GM21723 (cell line): ENCODE measurements around the gene EEF1AKMT2.
"Not testable (repeated sequence)": the region's sequence is repeated elsewhere in the genome, so short reads cannot be mapped to it uniquely, and the experiment has no call there.

ENCODE experiments used
- ATAC-seq: cut with Tn5 transposase; IDR thresholded peaks from one replicate; pipeline ENCODE4 v1.9.1; 2021; ENCODE audit warnings: mild to moderate bottlenecking, moderate library complexity; ENCODE audit not compliant: unreplicated experiment

Gene EEF1AKMT2

DNA sequence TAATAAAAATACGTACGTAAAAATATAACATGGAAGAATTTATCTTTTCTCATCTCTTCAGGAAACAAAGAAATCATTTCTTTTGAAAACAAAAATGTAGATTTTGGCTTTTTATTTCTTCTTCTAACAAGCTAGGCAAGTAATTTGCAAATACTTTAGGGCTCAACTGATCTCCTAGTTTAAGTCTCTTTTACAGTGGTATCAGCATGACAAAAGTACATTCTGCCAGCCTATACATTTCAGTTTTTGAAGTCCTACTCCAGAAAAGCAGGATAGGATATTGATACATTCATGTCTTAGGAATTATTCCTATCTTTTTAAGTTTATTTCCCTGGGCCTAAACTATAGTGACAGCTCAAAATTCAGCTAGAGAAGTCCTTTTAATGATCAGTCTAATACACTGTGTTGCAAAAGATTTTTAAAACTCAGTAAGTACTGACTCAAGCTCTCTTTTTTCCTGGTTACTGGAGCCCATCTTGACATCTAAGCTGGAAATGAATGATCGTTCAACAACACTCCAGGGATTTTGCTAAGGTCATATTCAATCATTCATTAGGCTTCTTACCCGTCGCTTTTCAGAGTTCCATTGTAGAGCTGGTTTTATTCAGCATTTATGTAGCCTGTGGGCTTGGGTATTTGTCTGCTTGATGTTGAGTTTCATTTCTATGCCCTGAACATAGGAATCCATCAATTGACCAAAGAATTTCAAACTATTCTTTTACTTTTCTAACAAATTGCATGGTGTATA lies 35.4 kb downstream of the EEF1AKMT2 start:
- no peak for ATAC-seq

DNA sequence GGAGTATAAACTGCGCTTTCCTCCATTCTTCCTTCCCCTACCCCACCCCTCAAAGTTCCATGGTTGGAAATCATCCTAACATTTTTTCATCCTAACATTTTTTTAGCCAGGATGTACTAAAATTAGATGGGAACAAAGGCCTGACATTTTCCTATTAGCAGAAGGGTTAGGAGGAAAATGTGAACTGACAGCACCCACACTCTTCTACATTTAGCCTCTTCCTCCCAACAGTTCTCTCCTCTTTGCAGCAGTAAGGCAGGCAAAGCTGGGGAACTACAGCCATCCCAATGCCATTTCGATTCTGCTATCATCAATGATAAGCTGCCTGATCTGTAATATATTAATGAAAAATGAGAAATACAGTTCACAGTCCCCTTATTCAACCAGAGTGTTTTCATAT lies 36.1 kb downstream of the EEF1AKMT2 start:
- no peak for ATAC-seq

DNA sequence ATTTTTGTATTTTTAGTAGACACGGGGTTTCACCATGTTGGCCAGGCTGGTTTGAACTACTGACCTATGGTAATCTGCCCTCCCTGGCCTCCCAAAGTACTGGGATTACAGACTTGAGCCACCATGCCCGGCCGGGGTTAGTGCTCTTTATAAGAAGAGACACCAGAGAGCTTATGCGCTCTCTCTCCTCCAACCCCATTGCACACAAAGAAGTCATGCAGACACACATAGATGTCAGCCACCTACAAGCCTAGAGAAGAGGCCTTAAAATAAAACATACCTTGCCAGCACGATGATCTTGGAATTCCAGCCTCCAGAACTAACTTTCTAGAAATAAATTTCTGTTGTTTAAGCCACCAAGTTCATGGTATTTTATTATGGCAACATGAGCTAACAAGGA lies 37.5 kb downstream of the EEF1AKMT2 start:
- no peak for ATAC-seq

DNA sequence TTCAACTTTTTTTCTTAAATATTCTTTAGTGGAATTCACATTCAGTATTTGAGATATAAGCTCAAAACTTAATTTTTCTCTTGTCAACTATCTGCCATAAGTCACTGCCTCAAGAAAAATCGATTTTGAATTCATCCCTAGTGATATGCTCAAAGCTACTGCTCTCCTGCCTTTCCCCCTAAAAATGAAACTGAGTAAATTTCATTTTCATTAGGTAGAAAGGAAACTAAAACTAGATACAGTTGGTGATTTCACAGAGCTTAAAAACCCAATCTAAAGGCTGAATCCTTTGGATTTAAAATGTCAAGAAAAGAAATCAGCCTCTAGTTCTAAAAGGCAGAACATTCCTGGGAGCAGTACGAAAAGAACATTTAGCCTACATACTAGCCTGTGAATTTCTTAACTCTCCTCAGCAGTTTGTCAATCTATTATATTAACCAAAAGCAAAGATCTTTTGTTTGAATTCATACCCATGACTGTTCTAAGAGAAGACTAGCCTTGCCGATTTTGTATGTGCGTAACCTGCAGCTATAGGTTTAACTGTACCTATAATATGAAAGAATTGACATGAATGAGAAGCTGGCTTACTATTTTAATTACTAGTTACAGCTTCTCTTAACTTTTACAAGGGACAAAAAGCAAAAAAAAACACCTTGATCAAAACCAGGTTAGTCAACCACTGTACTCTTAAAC lies 42.6 kb downstream of the EEF1AKMT2 start:
- peak; percentile 51 for ATAC-seq

DNA sequence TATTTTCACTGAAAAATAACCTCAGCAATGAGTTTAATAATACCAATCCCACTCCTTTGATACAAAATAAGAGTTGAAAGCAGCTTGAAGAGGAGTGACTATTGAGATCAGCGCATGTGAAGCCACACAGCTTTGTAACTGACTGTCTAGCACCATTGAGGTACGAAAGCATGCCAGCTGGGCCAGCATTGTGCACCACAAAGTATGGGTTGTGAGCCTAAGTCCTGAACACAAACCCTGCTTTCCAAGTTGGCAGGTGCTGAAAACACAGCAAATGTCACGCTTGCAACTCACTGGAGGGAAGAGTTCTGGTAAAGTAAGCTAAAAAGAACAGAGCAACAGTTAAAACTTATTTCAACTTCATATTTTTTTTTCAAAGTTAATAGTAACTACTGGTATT lies 43.5 kb downstream of the EEF1AKMT2 start:
- ATAC-seq = no peak

DNA sequence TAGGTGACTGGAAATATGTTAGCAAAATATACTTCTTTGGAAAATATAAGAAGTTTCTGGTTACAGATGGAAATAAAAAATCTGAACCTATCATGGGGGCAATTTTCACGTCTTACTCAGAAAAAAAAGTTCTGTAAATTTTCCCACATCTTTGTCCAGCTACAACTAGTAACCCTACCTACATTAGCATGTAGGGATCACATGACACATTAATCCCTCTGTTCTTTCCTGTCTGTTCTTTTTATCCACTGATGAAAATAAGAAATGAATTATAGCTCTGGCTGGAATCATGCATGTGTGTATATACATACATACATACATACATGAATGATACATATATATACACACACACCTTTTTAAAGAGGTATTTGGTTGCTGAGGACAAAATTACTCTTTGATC lies 43.9 kb downstream of the EEF1AKMT2 start:
- ATAC-seq = no peak

DNA sequence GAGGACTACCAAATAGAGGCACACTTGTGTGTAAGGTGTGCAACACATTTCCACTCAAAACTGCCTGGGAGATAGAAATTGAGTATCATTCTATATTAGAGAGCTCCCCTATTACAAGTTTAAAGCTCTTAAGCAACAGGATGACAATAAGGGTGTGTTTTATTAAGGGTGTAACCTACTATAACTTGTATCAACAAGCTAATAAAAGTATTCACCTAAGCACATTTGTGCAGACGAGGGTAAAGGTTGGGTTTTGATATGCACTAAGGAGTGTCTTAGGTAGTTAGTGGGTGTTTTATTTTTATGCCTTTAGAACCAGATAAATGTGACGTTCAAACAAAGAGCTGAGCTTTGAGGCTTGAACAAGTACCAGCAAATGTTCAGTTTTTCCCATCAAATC lies 44.7 kb downstream of the EEF1AKMT2 start:
- no peak for ATAC-seq

DNA sequence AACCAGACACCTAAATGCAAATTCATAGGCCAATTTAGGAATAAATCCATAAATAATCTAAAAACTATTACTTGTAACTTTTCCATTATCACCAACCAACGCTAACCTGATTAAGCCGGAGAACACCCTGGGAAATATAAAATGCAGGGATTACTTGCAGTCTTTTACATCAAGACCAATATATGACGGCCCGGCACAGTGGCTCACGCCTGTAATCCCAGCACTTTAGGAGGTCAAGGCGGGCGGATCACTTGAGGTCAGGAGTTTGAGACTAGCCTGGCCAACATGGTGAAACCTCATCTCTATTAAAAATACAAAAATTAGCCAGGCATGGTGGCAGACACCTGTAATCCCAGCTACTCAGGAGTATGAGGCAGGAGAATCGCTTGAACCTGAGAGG lies 45.2 kb downstream of the EEF1AKMT2 start:
- not testable (repeated sequence) for ATAC-seq

DNA sequence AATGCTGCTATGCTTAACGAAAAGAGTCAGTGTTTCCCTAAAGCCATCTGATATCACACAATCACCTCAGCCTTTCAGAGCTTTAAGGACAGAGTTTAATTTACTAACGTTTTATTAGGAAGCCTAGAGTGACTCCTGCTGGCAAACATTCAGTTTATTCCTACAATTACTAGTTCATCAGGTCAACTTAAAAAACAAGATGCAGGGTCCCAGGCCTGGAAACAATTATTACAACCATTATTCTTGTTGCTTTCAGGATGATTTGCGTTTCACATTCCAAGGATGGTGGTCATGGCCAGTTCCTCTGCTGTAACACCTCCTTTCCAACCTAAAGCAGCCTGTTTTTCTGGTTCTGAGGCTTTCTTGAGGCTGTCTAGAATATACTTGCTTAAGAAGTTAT lies 46.0 kb downstream of the EEF1AKMT2 start:
- ATAC-seq = no peak

DNA sequence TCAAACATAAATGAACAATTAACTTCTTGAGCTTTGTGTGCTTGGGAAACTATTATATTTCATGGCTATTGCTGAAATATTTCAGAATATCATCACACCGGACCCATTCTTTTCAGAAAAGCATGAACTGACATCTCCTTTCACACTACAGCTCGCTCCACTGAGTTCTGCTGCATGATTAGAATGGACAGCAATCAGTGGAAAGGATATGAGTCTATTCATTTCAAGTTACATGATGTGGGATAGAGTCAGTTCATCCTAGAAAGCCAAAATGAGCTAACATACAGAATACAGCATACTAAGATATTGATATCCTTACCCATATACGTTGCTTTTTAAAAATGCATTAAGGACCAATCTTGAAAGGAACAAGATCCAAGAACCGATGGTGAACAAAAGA lies 46.4 kb downstream of the EEF1AKMT2 start:
- no peak for ATAC-seq

DNA sequence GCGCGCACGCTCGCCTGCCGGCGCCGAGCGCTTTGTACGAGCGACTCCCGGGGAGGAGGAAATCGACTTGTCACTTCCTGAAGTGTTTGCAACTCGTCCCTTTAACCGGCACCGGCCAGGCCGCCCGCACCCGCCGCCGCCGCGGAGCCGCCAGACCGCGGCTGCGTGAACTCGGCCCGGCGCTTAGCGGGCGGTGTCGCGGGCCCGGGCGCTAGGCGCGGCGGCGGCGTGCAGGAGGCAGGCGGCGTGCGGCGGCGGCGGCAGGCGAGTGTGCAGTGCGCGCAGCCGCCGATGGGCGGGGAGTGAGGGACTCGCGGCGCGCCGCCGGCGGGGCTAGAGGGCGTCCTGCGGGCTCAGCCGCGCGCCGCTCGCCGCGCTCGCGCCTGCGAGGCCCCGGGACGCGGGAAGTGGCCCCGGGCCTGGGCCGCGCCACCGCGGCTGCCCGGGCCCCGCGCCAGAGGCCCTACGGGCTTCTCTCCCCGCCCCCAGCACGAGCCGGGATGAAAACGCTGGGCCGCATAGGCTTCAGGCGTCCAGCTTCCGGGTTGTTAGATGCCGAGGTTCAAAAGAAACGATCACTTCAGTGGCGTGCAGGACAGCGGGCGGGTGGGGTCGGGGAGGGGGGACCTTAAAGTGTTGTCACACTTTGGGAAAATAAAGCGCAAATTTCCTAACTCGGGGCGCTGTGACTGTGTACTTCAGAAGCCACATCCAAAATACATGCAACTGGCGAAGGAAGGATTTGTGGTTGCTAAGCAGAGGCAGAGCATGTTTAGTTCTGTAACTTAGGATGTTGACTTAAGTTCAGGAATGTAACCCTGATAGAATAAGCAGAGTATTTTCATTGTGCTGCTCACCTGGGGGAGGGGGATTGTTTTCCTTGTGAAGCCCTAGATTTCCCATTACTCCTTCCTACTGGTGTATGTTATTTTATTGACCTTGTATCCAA lies 47.3 kb downstream of the EEF1AKMT2 start, which contains the start of gene FAM53B:
Gene FAM53B (minus strand): TSS at position 277 of the 949 bp plus-strand sequence. CDS start 37,665 bp downstream, outside the sequence.
- peak; percentile 65 for ATAC-seq

DNA sequence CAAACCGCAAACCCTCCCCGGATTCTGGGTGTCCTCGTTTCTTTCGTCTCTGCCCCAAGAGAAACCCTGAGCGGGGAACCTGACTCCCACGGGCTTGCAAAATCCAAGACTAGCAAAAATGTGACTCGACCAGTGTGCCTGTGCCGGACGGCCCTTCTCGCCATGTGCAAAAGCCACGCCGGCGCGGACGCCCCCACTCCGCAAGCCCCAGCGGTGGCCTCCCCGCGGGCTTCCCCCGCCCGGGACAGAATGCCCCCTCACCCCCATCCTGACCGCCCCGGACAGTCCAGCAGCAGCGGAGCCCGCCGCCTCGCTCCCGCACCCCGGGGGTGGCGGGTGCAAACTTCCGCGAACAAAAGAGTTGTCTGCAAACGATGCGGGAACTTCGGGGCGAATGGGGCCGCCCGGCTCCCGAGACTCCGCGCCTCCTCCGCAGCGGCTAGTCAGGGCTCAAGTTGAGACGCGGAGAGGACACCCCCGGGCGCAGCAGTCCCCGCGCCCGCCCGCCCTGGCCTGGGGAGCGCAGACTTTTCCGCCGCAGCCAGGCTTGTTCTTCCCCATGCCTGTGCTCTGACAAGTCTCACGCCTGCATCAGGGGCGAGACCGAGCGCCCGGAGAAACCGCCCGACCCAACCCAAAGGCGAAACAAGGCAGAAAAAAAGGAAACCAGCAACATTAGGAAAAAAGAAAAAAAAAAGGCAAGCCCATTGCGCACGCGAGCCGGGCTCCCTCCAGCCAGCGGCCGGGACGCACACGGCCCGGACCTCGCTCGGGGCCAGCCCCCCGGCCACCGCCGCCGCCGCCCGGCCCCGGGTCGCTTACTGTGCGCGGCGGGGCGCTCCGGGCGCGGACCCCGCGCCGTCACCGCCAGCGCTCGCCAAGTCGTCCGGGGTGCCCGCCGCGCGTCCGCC lies 48.2 kb downstream of the EEF1AKMT2 start:
- peak; percentile 26 for ATAC-seq

DNA sequence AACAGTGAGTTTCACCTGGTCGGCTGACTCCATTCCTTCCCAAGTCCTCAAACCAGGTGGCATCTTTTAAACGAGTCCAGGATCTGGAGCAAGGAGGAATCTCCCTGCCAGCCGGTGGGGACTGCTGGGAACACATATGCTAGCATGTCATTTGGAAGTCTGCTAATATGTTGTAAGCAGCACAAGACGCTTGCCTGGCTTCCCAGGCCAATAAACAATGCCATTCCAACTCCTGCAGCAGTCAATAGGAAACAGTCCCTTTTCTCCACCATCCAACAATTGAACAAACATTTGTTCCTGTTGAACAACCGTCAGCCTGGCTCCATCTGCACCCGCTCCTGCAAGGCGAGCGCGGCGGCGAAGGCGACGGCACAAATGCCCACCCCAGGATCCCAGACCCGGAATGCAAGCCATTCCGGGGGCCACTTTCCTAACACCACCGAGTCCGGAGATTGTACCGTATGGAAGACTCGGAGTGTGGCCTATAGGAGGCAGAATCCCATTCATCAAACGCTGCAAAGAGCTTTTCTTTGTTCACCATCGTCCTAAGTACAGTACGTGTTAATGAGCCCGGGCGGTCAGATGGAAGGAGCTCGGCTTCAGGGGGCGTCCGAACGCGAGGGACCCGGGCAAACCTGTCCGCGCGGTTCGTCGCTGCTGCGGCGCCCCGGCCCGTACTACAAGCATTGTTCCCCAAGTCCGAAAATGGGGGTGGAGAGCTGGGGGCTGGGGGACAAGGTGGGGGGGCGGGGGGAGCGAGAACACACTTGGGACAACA lies 49.1 kb downstream of the EEF1AKMT2 start:
- ATAC-seq = no peak

DNA sequence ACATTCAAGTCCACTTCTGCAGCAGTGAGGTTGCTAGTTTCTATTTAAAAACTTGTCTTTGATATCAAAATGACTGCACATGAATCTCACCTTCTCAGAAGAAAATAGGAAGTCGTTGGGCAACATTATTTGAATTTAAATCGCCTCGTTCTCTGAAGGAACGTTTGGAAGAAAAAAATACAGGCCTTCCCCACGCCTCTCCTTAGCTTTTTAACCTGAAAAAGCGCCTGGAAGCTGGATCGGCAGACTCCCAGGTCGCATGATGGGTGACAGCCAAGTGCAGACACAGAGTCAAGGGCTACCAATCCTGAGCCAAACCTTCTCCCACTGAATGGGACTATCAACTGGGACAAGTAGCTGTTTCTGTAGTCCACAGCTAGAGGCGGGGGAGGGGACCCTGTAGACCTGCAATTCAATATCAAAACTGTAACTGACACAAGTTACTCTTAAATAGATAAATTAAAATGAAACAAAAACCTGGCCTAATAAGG lies 49.7 kb downstream of the EEF1AKMT2 start:
- ATAC-seq = no peak

DNA sequence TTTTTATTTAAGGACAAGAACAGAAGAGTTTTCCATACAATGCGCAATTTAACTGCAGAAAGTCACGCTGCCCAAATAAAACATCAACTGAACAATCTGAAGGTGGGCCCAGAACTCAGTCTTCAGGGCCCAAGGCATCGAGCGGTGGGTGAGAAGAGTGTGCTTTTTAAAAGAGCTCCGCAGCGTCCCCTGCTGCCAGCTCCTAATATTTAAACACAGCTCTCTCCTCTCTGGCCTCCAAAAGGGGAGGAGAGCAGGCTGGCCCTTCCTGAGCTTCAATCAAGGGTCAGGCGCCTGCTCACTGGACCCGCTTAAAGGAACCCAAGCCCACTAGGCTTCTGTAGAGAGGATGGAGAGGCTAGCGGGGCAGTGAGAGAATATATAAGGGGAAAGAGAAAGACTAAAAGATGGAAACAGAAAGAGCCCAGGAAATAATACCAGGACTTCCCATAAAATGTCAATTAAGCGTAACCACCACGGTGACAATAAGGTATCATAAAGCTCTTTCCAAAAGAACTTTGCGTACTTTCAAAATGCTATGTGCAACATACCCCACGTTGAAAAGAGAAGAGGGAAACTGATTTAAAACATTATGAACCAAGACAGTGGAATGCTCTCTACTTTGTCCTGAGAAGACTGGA lies 50.3 kb downstream of the EEF1AKMT2 start:
- ATAC-seq = peak; percentile 50

DNA sequence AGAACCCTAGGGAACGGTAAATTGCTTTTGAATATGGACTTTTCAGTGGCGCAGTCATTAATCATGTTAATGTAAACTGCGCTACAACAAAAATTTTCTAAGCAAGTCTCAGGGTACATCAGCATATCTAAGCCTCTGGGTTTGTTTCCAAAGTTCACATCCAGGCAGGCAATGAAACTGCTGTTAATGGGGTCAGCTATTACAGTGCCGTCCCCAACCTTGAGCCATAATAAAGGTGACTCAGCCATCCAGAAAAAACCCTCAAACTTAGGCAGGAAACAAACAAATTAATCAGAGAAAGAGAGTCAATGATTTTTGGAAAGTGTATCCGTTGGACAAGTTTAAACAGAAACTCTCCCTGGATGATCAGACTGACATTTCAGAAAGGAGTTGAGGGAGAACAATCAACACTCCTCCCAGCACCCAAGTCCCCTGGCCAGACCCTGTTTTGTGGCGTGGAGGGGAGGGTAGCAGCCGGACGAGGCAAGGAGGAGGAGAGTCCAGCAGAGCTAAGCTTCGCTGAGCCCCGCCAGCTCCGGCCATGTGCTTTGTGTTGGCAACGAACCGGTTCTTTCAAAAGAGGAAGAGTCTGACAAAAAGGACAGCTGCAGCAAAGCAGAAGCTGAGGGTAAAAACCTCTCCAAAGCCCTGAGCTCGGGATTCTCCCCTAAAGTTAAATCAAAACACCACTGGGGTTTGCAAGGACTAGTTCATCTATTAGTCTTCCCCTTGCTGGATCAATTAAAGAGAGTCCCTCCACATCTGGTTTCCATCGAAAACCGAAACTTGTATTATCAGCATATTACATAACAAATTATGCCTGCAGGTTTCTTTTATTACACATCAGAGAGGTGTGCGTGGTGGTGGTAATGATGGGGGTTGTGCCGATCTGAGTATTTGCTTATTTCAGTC lies 51.1 kb downstream of the EEF1AKMT2 start:
- peak; percentile 12 for ATAC-seq

DNA sequence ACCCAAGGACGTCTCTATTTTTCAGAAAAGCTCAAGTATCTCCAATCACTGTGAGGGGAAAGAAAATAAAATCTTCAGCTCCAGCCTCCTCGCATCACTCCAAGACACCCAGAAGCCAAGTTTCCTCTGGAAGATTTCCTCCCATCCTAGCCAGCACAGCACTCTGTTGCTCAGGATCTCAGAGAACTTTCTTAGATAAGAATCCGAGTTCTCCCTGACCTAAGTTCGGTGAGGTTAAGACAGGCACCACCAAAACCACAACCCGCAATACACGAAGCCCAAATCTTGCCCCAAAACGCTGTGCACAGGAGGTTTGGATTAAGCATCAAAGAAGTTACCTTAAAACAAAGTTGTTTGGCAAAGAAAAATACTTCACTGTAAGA lies 51.7 kb downstream of the EEF1AKMT2 start:
- ATAC-seq = no peak
